Activated T-helper 2 cell treated with anti-CD3 and anti-CD28 coated beads, Interferon-gamma antibody, Interleukin-2, Interleukin-4, amounts not matched to agents 10 μg/mL and 5 μg/mL and 100 μg/mL, durations not matched to agents 14 hours and 24 hours and 36 hours (primary cell): Measurements from ENCODE around the gene ATP5F1E. TPM values are rescaled to one million over a fixed set of nuclear protein-coding genes. Genes with fewer than 3 reads are reported as not detected.
"Not testable (repeated sequence)": the region's sequence is repeated elsewhere in the genome, so short reads cannot be mapped to it uniquely, and the experiment has no call there.

Source experiments
- DNase-seq: peaks from one replicate; pipeline ENCODE4 v3.0.0; 2021; ENCODE audit warnings: low spot score
- H3K27ac Mint-ChIP-seq: one replicate; pipeline ENCODE4 v1.8.0; 2021; ENCODE audit warnings: mixed read lengths
- H3K27me3 Mint-ChIP-seq: one replicate; pipeline ENCODE4 v1.8.0; 2021; ENCODE audit warnings: low read depth, mixed read lengths
- H3K36me3 Mint-ChIP-seq: one replicate; pipeline ENCODE4 v1.8.0; 2021; ENCODE audit warnings: low read depth, mixed read lengths
- H3K4me1 Mint-ChIP-seq: one replicate; pipeline ENCODE4 v1.8.0; 2021; ENCODE audit warnings: low read depth, mixed read lengths
- H3K4me3 Mint-ChIP-seq: one replicate; pipeline ENCODE4 v1.8.0; 2021; ENCODE audit warnings: low read depth, mild to moderate bottlenecking, moderate library complexity, mixed read lengths
- H3K9me3 Mint-ChIP-seq: one replicate; pipeline ENCODE4 v1.8.0; 2021; ENCODE audit warnings: mixed read lengths
- intact Hi-C: fragments of 100-400 bp; cut with micrococcal nuclease; formaldehyde crosslinking; loops from one replicate; pipeline ENCODE4 v1.15.1; 2023
- total RNA-seq: library from RNA; stranded (reverse); gene quantifications from 2 replicates; pipeline ENCODE4 v1.2.3, GENCODE V29; 2022

Gene ATP5F1E
- total RNA-seq, 1 donor from 2014 or later: 66.9 TPM

GRCh38 chr20:59041487-59041886 lies 9.4 kb upstream of the ATP5F1E start:
- Mint-ChIP-seq H3K4me3 (peak overlapping the region; percentile 97), H3K4me1 (peaks cover 59% of the 10 kb centered on the region), H3K36me3 (peaks cover 49% of the 10 kb centered on the region), H3K27ac (peak overlapping the region; percentile 91)
- intact Hi-C loops: loop anchor here (5.0 to 10.0 kb wide), 3 partner anchors 34 to 387 kb away; partner anchors contain the start of genes CTSZ, STX16 and ZNF831
- H3K27me3 Mint-ChIP-seq, H3K9me3 Mint-ChIP-seq, DNase-seq: not testable (repeated sequence)

DNA sequence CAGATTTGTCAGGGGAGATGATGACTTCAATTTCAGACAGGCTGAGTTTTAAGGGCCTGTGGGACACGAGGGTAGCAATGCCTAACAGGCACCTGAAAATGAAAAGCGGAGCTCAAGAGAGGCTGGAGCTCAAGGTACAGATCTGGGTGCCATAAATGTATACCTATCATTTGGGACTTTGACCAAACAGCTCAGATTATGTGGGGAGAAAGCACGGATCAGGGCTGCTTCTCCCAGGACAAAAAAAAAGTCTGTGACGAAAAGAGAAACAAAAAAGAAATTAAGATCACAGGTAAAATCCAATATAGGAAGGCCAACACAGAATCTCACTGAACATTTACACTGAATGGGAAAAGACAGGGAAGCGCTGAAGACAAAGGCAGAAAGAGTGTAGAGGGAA lies 8.5 kb upstream of the ATP5F1E start:
- intact Hi-C loops: loop anchor here (5.0 to 10.0 kb wide), 3 partner anchors 33 to 386 kb away; partner anchors contain the start of genes CTSZ, STX16 and ZNF831
- Mint-ChIP-seq H3K27ac (peak overlapping the region; percentile 91), H3K36me3 (peaks cover 57% of the 10 kb centered on the region), H3K27me3 (no peaks in the 10 kb centered on the region), H3K9me3 (no peaks in the 10 kb centered on the region), H3K4me1 (peaks cover 66% of the 10 kb centered on the region), H3K4me3 (peak overlapping the region; percentile 97)
- DNase-seq: no peak

GRCh38 chr20:59039233-59039632 lies 7.1 kb upstream of the ATP5F1E start:
- peak overlapping the region; percentile 61 for H3K4me3 Mint-ChIP-seq
- no peaks in the 10 kb centered on the region for H3K9me3 Mint-ChIP-seq
- peak overlapping the region; percentile 64 for H3K27ac Mint-ChIP-seq
- no peak for DNase-seq
- peaks cover 69% of the 10 kb centered on the region for H3K4me1 Mint-ChIP-seq
- H3K36me3 Mint-ChIP-seq: peaks cover 70% of the 10 kb centered on the region
- intact Hi-C loops: no loop called here
- no peaks in the 10 kb centered on the region for H3K27me3 Mint-ChIP-seq

- DNase-seq: no peak
- Mint-ChIP-seq H3K27me3 (no peaks in the 10 kb centered on the region), H3K36me3 (peaks cover 82% of the 10 kb centered on the region), H3K4me3 (no peak overlapping the region), H3K27ac (no peak overlapping the region), H3K4me1 (peaks cover 65% of the 10 kb centered on the region), H3K9me3 (no peaks in the 10 kb centered on the region)
- intact Hi-C loops: no loop called here
These were observed 5.3 kb upstream of the ATP5F1E start for GRCh38 chr20:59037386-59037785.

GRCh38 chr20:59035381-59035780 lies 3.2 kb upstream of the ATP5F1E start:
- H3K36me3 Mint-ChIP-seq: peaks cover 82% of the 10 kb centered on the region
- peaks cover 63% of the 10 kb centered on the region for H3K4me1 Mint-ChIP-seq
- H3K9me3 Mint-ChIP-seq: no peaks in the 10 kb centered on the region
- no peak for DNase-seq
- intact Hi-C loops: no loop called here
- no peaks in the 10 kb centered on the region for H3K27me3 Mint-ChIP-seq
- no peak overlapping the region for H3K4me3 Mint-ChIP-seq
- H3K27ac Mint-ChIP-seq: no peak overlapping the region

- no peak overlapping the region for H3K27ac Mint-ChIP-seq
- peaks cover 84% of the 10 kb centered on the region for H3K36me3 Mint-ChIP-seq
- intact Hi-C loops: loop anchor here (2.0 to 5.0 kb wide), 2 partner anchors 51 to 141 kb away; partner anchors contain the start of gene NELFCD
- peaks cover 63% of the 10 kb centered on the region for H3K4me1 Mint-ChIP-seq
- H3K4me3 Mint-ChIP-seq: no peak overlapping the region
- DNase-seq: no peak
- no peaks in the 10 kb centered on the region for H3K27me3 Mint-ChIP-seq
- no peaks in the 10 kb centered on the region for H3K9me3 Mint-ChIP-seq
These were observed 1.6 kb upstream of the ATP5F1E start for GRCh38 chr20:59033616-59034165.

GRCh38 chr20:59033093-59033492 lies 958 bp upstream of the ATP5F1E start:
- H3K4me1 Mint-ChIP-seq: peaks cover 64% of the 10 kb centered on the region
- no peaks in the 10 kb centered on the region for H3K9me3 Mint-ChIP-seq
- H3K27ac Mint-ChIP-seq: peak overlapping the region; percentile 64
- H3K27me3 Mint-ChIP-seq: no peaks in the 10 kb centered on the region
- peak overlapping the region; percentile 80 for H3K4me3 Mint-ChIP-seq
- intact Hi-C loops: loop anchor here (2.0 to 5.0 kb wide), 2 partner anchors 51 to 140 kb away; partner anchors contain the start of gene NELFCD
- no peak for DNase-seq
- peaks cover 86% of the 10 kb centered on the region for H3K36me3 Mint-ChIP-seq

GRCh38 chr20:59032713-59033059 lies 551 bp upstream of the ATP5F1E start:
- H3K9me3 Mint-ChIP-seq: no peaks in the 10 kb centered on the region
- H3K27ac Mint-ChIP-seq: peak overlapping the region; percentile 64
- H3K36me3 Mint-ChIP-seq: peaks cover 86% of the 10 kb centered on the region
- H3K4me3 Mint-ChIP-seq: peak overlapping the region; percentile 80
- H3K4me1 Mint-ChIP-seq: peaks cover 65% of the 10 kb centered on the region
- no peak for DNase-seq
- no peaks in the 10 kb centered on the region for H3K27me3 Mint-ChIP-seq
- intact Hi-C loops: loop anchor here (1.0 to 5.0 kb wide), 3 partner anchors 10 to 140 kb away; partner anchors contain the start of genes NELFCD and PRELID3B

- peaks cover 65% of the 10 kb centered on the region for H3K4me1 Mint-ChIP-seq
- DNase-seq: no peak
- peaks cover 86% of the 10 kb centered on the region for H3K36me3 Mint-ChIP-seq
- intact Hi-C loops: loop anchor here (1.0 to 5.0 kb wide), 3 partner anchors 11 to 139 kb away; partner anchors contain the start of genes NELFCD and PRELID3B
- H3K4me3 Mint-ChIP-seq: peak overlapping the region; percentile 93
- peak overlapping the region; percentile 89 for H3K27ac Mint-ChIP-seq
- no peaks in the 10 kb centered on the region for H3K27me3 Mint-ChIP-seq
- H3K9me3 Mint-ChIP-seq: no peaks in the 10 kb centered on the region
These were observed 542 bp downstream of the ATP5F1E start for GRCh38 chr20:59031564-59032022.

- DNase-seq: no peak
- Mint-ChIP-seq H3K9me3 (no peaks in the 10 kb centered on the region), H3K36me3 (peaks cover 86% of the 10 kb centered on the region), H3K27ac (peak overlapping the region; percentile 89), H3K4me1 (peaks cover 60% of the 10 kb centered on the region), H3K27me3 (no peaks in the 10 kb centered on the region), H3K4me3 (peak overlapping the region; percentile 93)
- intact Hi-C loops: loop anchor here (5.0 kb wide), 1 partner anchor 49 kb away; the partner anchor contains the start of gene NELFCD
These were observed 1.1 kb downstream of the ATP5F1E start for GRCh38 chr20:59030911-59031563.

- peak overlapping the region; percentile 18 for H3K27ac Mint-ChIP-seq
- H3K4me1 Mint-ChIP-seq: peaks cover 52% of the 10 kb centered on the region
- H3K4me3 Mint-ChIP-seq: peak overlapping the region; percentile 54
- DNase-seq: no peak
- no peaks in the 10 kb centered on the region for H3K27me3 Mint-ChIP-seq
- intact Hi-C loops: no loop called here
- peaks cover 81% of the 10 kb centered on the region for H3K36me3 Mint-ChIP-seq
- H3K9me3 Mint-ChIP-seq: no peaks in the 10 kb centered on the region
These were observed 3.3 kb downstream of the ATP5F1E start for GRCh38 chr20:59028812-59029211.

- H3K36me3 Mint-ChIP-seq: peaks cover 85% of the 10 kb centered on the region
- H3K27ac Mint-ChIP-seq: no peak overlapping the region
- intact Hi-C loops: no loop called here
- H3K9me3 Mint-ChIP-seq: no peaks in the 10 kb centered on the region
- H3K27me3 Mint-ChIP-seq: no peaks in the 10 kb centered on the region
- H3K4me3 Mint-ChIP-seq: no peak overlapping the region
- peaks cover 50% of the 10 kb centered on the region for H3K4me1 Mint-ChIP-seq
- DNase-seq: no peak
These were observed 4.3 kb downstream of the ATP5F1E start for GRCh38 chr20:59027741-59028320.
